GM13976 (cell line): ENCODE data around the gene GNPNAT1.
"Not testable (repeated sequence)": the region's sequence is repeated elsewhere in the genome, so short reads cannot be mapped to it uniquely, and the experiment has no call there.

Experiments used
- DNase-seq: peaks from one replicate; pipeline ENCODE4 v3.0.0; 2012; ENCODE audit warnings: low spot score
- CTCF ChIP-seq: IDR thresholded peaks from 2 replicates; pipeline ENCODE4 v1.5.1; 2012; ENCODE audit warnings: borderline replicate concordance, mild to moderate bottlenecking; ENCODE audit not compliant: insufficient read depth; ENCODE audit errors: extremely low read depth, missing control alignments, control extremely low read depth
- in situ Hi-C: fragments of 300-500 bp; cut with MboI; formaldehyde crosslinking; loops from one replicate; pipeline ENCODE4 v1.12.0; 2022; ENCODE audit warnings: low sequenced_read_pairs, mixed read lengths, inconsistent platforms; ENCODE audit not compliant: unreplicated experiment

GNPNAT1 gene

GRCh38 chr14:52783206-52783605 is 8.2 kb downstream of the GNPNAT1 start:
- DNase-seq: no peak
- in situ Hi-C loops: no loop called here
- no peak for TF ChIP-seq CTCF

GRCh38 chr14:52781629-52782028 is 9.8 kb downstream of the GNPNAT1 start:
- in situ Hi-C loops: no loop called here

GRCh38 chr14:52780893-52781292 is 10.5 kb downstream of the GNPNAT1 start:
- in situ Hi-C loops: no loop called here
- DNase-seq: no peak
- no peak for TF ChIP-seq CTCF

More at GRCh38 chr14:52781629-52782028, 9.8 kb downstream of the GNPNAT1 start:
- DNase-seq: no peak
- no peak for TF ChIP-seq CTCF

- in situ Hi-C loops: no loop called here
- DNase-seq: no peak
- TF ChIP-seq CTCF: no peak
Measured at GRCh38 chr14:52778702-52779101, 12.7 kb downstream of the GNPNAT1 start.

- in situ Hi-C loops: no loop called here
- no peak for TF ChIP-seq CTCF
- no peak for DNase-seq
Measured at GRCh38 chr14:52776816-52777215, 14.6 kb downstream of the GNPNAT1 start.

- in situ Hi-C loops: no loop called here
- TF ChIP-seq CTCF: no peak
- DNase-seq: no peak
Measured at GRCh38 chr14:52769887-52770286, 21.5 kb downstream of the GNPNAT1 start.

GRCh38 chr14:52767058-52767833 is 24.2 kb downstream of the GNPNAT1 start:
- DNase-seq: no peak
- in situ Hi-C loops: no loop called here
- no peak for TF ChIP-seq CTCF

GRCh38 chr14:52762923-52763322 is 28.5 kb downstream of the GNPNAT1 start:
- DNase-seq, in situ Hi-C loops: not testable (repeated sequence)
